ENCODE measurements around the gene ABCA2. TPM values are rescaled to one million over a fixed set of nuclear protein-coding genes. Genes with fewer than 3 reads are reported as not detected.
A peak's percentile ranks its signal among the peaks of the same experiment; 100 is the strongest.

The ABCA2 gene
- total and polyA plus RNA-seq, 9 of the 15 experiments (the other 6 are each of a cell fraction or from before 2014, with no cell fraction given), result 0.69 to 16.3 (median 6.1) TPM; not detected in 2

DNA sequence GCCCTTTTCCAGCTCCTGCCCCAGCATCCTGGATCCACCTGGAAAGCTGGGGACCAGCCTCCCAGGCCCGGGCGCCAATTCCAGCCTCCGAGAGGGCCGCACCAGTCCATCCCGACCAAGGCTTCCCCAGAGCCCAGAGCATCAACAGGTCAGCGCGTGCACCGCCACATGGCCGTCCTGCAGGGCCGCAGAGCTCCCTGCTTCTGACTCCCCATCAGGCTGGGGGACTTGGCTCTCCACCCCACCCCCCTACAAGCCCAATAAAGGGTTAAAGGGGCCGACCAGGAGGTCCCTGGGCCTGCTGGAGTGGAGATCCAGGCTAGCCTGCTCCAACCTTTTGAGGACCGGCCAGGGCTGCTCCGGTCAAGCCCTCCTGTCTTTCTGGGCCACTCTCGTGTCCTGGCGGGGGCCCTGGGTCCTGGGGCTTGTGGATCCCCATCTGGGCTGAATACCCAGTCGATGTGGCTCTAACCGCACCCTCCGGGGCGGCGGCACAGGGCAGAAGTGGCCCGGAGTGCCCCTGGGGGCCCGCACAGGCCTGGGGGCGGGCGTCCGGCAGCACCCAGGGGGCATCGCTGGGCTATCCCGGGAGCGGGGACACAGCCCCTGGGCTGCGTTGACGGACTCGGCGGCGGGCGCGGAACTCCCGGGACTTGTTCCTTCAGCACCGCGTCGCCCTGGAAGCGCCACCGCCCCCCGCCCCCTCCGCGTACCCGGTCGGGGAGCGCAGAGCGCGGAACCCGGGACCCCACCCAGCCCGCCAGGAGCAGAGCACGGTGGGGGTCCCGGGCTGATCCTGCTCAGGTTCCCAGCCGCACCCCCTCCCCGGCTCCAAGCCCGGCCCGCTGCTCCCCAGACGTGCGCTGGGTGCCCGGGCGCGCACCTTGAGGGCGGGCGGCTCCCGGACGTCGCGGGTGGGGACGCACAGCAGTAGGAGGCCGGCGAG lies 25.2 kb upstream of the ABCA2 start:
- Histone ChIP-seq H3K27ac (ENCODE audit: extremely low read depth, low read depth, low read length) (no peak overlapping the region), H3K4me3 (peak overlapping the region; percentile 40), H3K27me3 (ENCODE audit: control insufficient read depth in 2 of 2, insufficient read depth in 2 of 2, low read length in 2 of 2) (no peaks in the 10 kb centered on the region), H4K20me1 (replicated peaks; ENCODE audit: control insufficient read depth, insufficient read depth, low read length) (peaks cover 14% of the 10 kb centered on the region), H3K4me2 (ENCODE audit: insufficient read depth, low read length) (peak overlapping the region; percentile 37; the same call in 1 of the 2 replicates), H3K4me1 (replicated peaks in 1 of 2; ENCODE audit: control insufficient read depth in 2 of 2, insufficient read depth in 2 of 2, low read length in 2 of 2) (peaks cover 2 to 73% of the 10 kb centered on the region in 2 experiments; a peak in 3 of 5 replicates), H3K79me2 (ENCODE audit: control insufficient read depth, insufficient read depth, low read length) (no peaks in the 10 kb centered on the region), H2AFZ (ENCODE audit: low read depth, low read length) (peak overlapping the region; percentile 55), H3K9ac (ENCODE audit: insufficient read depth in 1 of 2, low read depth in 2 of 2, low read length in 2 of 2) (peak overlapping the region in 1 of 2 experiments; percentile 85; a peak in 2 of 4 replicates), H3K36me3 (ENCODE audit: control insufficient read depth, insufficient read depth, low read length) (no peaks in the 10 kb centered on the region), H3K9me1 (ENCODE audit: control insufficient read depth, insufficient read depth, low read length) (peaks cover 2% of the 10 kb centered on the region), H3K9me3 (replicated peaks; ENCODE audit: control insufficient read depth, insufficient read depth, low read depth, low read length) (no peaks in the 10 kb centered on the region)
- WGBS (ENCODE audit: insufficient coverage, low coverage, missing lambda C conversion rate), result 22% methylated on average over 35 of the region's 71 CpGs
- DNase-seq (ENCODE audit: extremely low read depth in 1 of 4, low spot score in 3 of 4), result no peak
- no TSS peak for BruUV-seq (replicated peaks)
- TF ChIP-seq PCBP1 (IDR thresholded peaks at IDR 0.05; ENCODE audit: low read depth, low read length, poor library complexity, severe bottlenecking) (peak; percentile 30), ZNF436 (CRISPR knock-in tag; IDR thresholded peaks at IDR 0.05) (no peak), ZBTB33 (CRISPR knock-in tag; IDR thresholded peaks at IDR 0.05) (peak; percentile 71; the same call in 1 of the 2 replicates)
- intact Hi-C loops (cut with micrococcal nuclease) (loop anchor here (5.0 kb wide), 1 partner anchor 64 kb away; no protein-coding TSS in a partner anchor), in situ Hi-C loops (cut with MboI) (no loop called here)
- ChIA-PET CTCF (ENCODE audit: low intra/inter-chr PET ratio) (no interaction called here), POLR2A (interaction anchor here (0.5 to 1.1 kb wide), 4 partner anchors 15 to 212 kb away, joined by 3 to 4 read pairs (median 4); no protein-coding TSS in a partner anchor)
- no peak for FAIRE-seq
- peak; percentile 37; the same call in 2 of the 3 replicates for ATAC-seq
